OCI-LY3 (cell line): ENCODE data around the gene BMPER.

Source experiments
- EZH2phosphoT487 ChIP-seq: fragments of 200-600 bp; shearing (Covaris generic); IDR thresholded peaks from 2 replicates; pipeline ENCODE4 v1.6.1; 2018; ENCODE audit warnings: antibody characterized with exemption, mixed run types, low read depth
- TF ChIP-seq, protein P1 (sequence below): fragments of 200-600, 300-600 bp; sonication (generic); IDR thresholded peaks from 2 replicates; pipeline ENCODE4 v1.5.1; 2014; ENCODE audit warnings: antibody characterized with exemption, low read length, low read depth

DNA sequence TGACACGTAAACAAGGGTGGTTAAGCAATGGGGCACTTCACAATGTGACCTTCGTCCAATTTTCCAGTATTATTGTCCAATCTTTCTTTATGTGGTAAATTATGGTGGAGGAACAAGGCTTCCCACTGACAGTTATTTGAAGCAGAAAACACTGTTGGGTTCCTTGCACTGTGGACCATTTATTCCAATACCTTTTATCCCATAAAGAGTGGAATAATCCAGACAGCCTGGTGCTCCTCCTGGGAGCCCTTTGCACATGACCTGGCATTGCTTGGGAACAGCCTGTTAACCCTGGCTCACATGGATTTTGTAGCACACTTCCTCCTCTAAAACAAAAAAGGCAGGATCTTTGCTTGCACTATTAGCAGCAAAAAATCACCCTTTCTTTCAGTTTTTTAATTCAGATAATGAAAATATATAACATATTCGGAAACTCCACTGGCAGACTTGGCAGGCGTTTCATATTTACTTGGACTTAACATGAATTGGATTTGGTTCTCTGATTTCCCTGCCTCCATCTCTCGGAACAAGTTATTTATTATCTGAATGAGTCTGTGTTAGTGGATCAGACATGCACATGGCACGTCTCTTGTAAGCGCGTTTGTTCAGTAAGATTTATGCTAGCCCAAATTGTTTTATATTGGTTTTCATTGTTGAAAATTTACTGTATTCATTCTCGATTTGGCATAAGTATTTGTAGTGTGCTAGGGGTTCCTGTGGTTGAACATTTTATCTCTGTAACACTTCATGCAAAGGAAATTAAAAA lies 59.3 kb downstream of the BMPER start:
- TF ChIP-seq, protein P1, sequence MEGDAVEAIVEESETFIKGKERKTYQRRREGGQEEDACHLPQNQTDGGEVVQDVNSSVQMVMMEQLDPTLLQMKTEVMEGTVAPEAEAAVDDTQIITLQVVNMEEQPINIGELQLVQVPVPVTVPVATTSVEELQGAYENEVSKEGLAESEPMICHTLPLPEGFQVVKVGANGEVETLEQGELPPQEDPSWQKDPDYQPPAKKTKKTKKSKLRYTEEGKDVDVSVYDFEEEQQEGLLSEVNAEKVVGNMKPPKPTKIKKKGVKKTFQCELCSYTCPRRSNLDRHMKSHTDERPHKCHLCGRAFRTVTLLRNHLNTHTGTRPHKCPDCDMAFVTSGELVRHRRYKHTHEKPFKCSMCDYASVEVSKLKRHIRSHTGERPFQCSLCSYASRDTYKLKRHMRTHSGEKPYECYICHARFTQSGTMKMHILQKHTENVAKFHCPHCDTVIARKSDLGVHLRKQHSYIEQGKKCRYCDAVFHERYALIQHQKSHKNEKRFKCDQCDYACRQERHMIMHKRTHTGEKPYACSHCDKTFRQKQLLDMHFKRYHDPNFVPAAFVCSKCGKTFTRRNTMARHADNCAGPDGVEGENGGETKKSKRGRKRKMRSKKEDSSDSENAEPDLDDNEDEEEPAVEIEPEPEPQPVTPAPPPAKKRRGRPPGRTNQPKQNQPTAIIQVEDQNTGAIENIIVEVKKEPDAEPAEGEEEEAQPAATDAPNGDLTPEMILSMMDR: no peak
- no peak for TF ChIP-seq EZH2phosphoT487
